ENCODE data around the gene TSPAN9.

Gene TSPAN9

DNA sequence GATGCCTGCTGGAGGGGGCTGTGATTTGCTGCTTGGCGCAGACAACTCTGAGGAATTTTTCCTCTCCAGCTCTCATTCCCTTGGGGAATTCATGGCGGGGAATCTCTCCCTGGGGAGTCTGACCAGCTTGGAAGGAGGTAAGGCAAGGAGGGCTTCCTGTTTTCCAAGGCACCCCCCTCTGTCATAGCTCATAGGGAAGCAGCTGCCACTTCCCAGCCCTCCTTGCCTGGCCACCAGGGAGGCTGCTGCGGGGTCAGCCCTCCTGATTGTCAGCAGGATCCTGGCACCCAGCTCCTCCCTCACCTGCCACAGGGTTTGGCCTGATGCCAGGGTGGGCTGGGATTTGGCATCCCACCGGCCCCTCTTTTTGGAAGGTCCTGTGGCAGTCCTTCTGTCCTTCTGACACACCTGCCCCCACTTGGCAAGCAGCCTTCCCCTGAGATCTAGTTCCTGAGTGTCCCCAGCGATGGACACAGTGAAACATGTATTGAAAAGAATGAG is 74.9 kb downstream of the TSPAN9 start:
- no peaks in the 10 kb centered on the region for H3K9me3 Mint-ChIP-seq
- H3K36me3 Mint-ChIP-seq (ENCODE audit: low read depth): no peaks in the 10 kb centered on the region
- H3K27me3 Mint-ChIP-seq: peaks cover 26% of the 10 kb centered on the region
- no peak for DNase-seq
- H3K4me1 Mint-ChIP-seq (ENCODE audit: low read depth): peaks cover 5% of the 10 kb centered on the region
- no peak overlapping the region for H3K4me3 Mint-ChIP-seq
- H3K27ac Mint-ChIP-seq: no peak overlapping the region

DNA sequence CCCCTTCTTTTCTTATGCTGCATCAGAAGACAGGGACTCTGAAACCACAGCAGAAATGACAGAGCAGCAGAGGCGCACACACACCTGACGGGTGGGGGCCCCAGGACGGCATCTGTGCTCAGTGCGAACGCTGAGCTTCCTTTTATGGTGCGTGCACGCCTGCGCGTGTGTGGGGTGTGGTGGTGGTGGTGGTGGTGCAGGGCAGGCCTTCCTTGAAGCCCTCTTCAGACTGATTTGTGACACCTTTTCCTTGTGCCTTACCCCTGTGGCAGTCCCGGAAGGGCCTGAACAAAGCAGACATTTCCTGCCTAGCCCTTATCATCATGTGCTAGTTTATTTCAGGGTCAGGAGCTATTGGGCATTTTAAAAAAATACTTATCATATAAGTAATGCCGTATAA is 75.7 kb downstream of the TSPAN9 start:
- Mint-ChIP-seq H3K4me3 (no peak overlapping the region), H3K27me3 (peaks cover 22% of the 10 kb centered on the region), H3K36me3 (ENCODE audit: low read depth) (no peaks in the 10 kb centered on the region), H3K9me3 (no peaks in the 10 kb centered on the region), H3K27ac (no peak overlapping the region), H3K4me1 (ENCODE audit: low read depth) (peaks cover 5% of the 10 kb centered on the region)
- DNase-seq: no peak

DNA sequence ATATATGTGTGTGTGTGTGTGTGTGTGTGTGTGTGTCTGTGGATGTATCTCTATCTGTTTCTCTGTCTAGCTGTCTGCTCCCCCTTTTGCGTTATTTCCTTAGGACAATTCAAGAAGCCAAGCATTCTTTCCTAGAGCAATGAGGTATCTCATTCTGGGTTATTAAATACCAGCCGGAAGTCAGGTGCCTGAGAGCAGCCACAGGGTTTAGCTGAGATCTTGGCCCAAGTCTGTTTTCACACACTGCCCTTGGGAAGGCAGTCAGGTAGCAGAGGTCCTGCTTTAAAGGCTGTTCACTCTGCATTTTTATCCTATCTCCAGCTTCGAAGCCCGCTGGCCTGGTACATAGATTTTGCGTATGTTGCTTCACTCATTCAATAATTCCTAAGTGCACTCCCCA is 76.8 kb downstream of the TSPAN9 start:
- no peaks in the 10 kb centered on the region for H3K9me3 Mint-ChIP-seq

DNA sequence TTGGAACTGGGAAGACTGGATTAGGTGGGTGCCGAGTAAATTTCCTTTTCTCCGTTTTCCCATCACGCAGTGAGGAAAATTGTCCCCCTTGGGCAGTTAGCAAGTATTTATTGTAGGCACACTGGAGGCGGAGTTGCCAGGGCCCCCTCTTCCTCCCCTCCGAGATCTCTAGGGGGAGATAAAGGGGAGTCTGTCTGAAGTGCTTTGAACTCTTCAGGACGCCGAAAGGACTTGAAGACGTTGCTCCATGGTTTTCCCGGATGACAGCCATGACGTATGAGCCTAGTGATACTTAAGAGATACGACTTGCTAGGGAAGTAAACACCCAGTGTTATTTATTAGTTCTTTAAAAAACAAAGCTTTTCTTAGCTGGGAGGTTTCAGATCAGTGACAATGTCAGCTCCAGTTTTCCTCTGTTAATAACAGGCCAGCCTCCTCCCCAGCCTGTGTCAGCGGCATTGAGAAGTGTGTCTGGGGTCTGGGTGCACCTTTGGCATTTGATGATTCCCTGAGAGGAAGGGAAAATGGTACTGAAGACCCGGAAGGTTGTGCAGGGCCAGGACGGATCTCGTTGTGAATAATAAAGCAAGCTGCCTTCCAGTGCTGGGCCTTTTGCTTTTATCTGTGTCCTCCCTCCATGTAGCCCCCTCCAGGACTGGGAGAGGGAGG is 78.7 kb downstream of the TSPAN9 start:
- Mint-ChIP-seq H3K4me3 (no peak overlapping the region), H3K36me3 (ENCODE audit: low read depth) (no peaks in the 10 kb centered on the region), H3K27ac (no peak overlapping the region), H3K4me1 (ENCODE audit: low read depth) (peaks cover 5% of the 10 kb centered on the region), H3K27me3 (peaks cover 13% of the 10 kb centered on the region), H3K9me3 (no peaks in the 10 kb centered on the region)
- DNase-seq: no peak

More for the DNA sequence above, 76.8 kb downstream of the TSPAN9 start:
- Mint-ChIP-seq H3K36me3 (ENCODE audit: low read depth) (no peaks in the 10 kb centered on the region), H3K27me3 (peaks cover 21% of the 10 kb centered on the region), H3K4me1 (ENCODE audit: low read depth) (peaks cover 5% of the 10 kb centered on the region), H3K27ac (no peak overlapping the region), H3K4me3 (no peak overlapping the region)
- no peak for DNase-seq

DNA sequence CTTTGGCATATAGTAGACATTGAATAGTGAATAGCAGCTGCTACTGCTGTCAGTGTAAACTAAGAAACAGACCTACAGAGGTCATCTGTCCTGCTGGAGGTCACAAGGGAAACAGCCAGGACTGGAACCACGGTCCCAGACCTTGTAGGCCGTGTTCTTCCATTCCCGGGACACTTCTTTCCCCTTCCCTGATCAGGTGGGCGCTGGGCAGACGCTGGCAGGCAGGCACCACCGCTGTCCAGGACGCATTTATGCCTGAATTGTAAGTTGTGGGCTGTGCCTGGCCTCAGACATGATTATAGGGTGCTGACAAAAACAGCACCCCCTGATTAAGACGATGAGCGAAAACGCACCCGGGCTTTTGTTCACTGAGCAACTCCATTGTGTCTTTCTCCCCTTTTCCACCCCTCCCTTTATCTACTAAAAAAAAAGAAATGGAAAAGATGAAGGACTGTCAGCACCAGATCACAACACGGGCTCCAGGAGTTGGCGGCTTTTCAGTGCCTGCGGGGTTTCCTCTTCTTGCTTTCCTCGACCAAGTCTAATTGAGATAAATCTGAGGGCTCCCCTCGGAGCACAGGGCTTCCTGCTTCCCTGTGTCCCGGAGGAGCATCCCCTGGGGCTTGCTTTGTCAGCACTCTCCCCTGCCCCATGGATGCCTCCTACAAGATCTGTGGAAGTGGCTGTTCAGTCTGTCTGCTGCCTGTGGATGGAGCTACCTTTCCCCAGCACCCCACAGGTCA is 80.6 kb downstream of the TSPAN9 start:
- Mint-ChIP-seq H3K4me3 (no peak overlapping the region), H3K36me3 (ENCODE audit: low read depth) (no peaks in the 10 kb centered on the region)
- DNase-seq: no peak

DNA sequence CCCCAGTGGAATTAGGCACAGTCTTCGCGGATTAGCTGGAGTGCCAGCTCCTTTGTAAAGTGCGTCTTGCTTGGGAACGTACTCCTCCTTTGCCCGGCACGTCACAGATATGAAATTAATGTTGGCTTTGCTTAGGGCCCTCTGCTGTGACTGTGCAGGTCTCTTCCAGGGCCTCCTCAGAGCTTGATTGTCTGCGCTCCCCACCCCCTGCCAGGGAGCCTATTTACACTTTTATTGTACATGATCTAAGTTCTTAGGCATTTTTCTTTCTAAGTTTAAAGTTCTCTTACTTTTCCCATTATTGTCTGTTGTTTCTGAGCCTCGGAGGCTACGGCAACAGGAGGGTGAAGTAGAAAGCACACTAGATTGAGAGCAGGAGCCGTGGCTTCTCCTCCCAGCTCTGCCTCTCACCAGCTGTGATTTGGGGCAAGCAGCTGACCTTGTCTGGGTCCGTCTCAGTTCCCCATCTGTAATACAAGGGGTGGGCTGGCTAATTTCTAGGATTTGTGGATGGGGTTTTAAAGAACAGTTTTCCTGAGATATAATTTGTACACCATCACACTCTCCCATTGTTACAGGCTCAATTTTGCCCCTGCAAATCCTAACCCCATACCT is 81.8 kb downstream of the TSPAN9 start:
- DNase-seq: no peak
- H3K4me3 Mint-ChIP-seq: no peak overlapping the region
- peaks cover 3% of the 10 kb centered on the region for H3K27me3 Mint-ChIP-seq
- no peaks in the 10 kb centered on the region for H3K9me3 Mint-ChIP-seq
- no peaks in the 10 kb centered on the region for H3K36me3 Mint-ChIP-seq (ENCODE audit: low read depth)
- H3K4me1 Mint-ChIP-seq (ENCODE audit: low read depth): no peaks in the 10 kb centered on the region
- no peak overlapping the region for H3K27ac Mint-ChIP-seq

More for the DNA sequence above, 80.6 kb downstream of the TSPAN9 start:
- no peak overlapping the region for H3K27ac Mint-ChIP-seq
- H3K4me1 Mint-ChIP-seq (ENCODE audit: low read depth): peaks cover 3% of the 10 kb centered on the region
- peaks cover 3% of the 10 kb centered on the region for H3K27me3 Mint-ChIP-seq
- H3K9me3 Mint-ChIP-seq: no peaks in the 10 kb centered on the region

DNA sequence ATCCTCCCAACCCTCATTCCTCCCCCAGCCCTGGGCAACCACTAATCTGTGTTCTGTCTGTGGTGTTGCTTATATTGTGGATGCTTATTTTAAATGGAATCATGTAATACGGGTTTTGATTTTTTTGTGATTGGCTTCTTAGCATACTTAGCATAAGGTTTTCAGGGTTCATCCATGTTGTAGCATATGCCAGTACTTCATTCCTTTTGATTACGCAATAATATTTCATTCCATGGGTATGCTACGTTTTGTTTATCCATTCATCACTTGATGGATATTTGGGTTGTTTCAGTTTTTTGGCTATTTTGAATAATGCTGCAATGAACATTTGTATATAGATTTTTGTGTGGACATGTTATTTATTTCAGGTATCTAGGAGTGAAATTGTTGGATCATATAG is 82.9 kb downstream of the TSPAN9 start:
- no peak overlapping the region for H3K27ac Mint-ChIP-seq
- H3K9me3 Mint-ChIP-seq: no peaks in the 10 kb centered on the region
- no peak for DNase-seq
- H3K4me3 Mint-ChIP-seq: no peak overlapping the region
- no peaks in the 10 kb centered on the region for H3K4me1 Mint-ChIP-seq (ENCODE audit: low read depth)
- peaks cover 3% of the 10 kb centered on the region for H3K27me3 Mint-ChIP-seq
- no peaks in the 10 kb centered on the region for H3K36me3 Mint-ChIP-seq (ENCODE audit: low read depth)

DNA sequence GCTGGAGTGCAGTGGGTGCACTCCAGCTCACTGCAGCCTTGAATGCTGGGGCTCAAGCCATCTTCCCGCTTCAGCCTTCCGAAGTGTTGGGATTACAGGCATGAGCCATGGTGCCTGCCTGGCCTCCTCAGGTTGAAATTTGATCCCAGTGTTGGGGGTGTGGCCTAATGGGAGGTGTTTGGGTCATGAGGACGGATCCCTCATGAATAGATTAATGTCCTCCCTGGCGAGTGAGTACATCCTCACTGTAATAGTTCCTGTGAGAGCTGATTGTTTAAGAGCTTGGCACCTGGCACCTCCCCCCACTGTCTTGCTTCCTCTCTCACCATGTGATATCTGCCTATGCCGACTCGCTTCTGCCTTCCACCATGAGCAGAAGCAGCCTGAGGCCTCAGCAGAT is 84.7 kb downstream of the TSPAN9 start:
- no peaks in the 10 kb centered on the region for H3K4me1 Mint-ChIP-seq (ENCODE audit: low read depth)
- no peaks in the 10 kb centered on the region for H3K36me3 Mint-ChIP-seq (ENCODE audit: low read depth)
- no peaks in the 10 kb centered on the region for H3K9me3 Mint-ChIP-seq
- H3K27me3 Mint-ChIP-seq: peaks cover 3% of the 10 kb centered on the region
- no peak for DNase-seq
- H3K27ac Mint-ChIP-seq: no peak overlapping the region
- no peak overlapping the region for H3K4me3 Mint-ChIP-seq

DNA sequence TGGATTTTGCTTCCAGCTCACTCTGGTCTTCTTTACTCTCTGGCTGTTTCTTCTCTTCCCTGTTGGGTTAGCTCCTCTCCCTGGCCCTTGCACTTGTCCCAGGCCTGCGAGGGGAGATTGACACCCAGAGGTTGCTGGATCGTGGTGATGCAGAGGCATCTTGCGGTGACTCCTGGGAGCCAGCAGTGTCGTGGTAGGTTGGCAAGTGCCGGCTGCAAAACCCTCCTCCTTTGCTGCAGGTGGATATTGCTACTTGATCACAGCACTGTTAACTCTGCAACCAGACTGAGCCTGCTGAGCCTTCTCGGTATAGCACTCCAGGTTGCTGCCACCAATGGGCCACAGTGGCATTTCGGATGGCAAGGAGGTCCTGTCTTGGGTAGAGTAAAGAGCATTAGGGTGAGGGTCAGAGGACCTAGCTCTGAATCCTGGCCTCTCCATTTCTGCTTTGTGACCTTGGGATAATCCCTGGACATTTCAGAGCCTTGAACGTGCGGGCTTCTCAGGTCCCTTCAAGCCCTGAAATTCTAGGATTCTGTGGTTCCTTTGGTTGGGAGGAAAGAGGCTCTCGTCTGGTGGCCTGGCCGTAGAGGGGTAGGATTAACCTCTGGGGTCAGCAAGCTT is 87.4 kb downstream of the TSPAN9 start:
- no peak for DNase-seq
- Mint-ChIP-seq H3K36me3 (ENCODE audit: low read depth) (no peaks in the 10 kb centered on the region), H3K9me3 (no peaks in the 10 kb centered on the region), H3K4me1 (ENCODE audit: low read depth) (peaks cover 5% of the 10 kb centered on the region), H3K27ac (no peak overlapping the region), H3K4me3 (no peak overlapping the region), H3K27me3 (peaks cover 3% of the 10 kb centered on the region)

DNA sequence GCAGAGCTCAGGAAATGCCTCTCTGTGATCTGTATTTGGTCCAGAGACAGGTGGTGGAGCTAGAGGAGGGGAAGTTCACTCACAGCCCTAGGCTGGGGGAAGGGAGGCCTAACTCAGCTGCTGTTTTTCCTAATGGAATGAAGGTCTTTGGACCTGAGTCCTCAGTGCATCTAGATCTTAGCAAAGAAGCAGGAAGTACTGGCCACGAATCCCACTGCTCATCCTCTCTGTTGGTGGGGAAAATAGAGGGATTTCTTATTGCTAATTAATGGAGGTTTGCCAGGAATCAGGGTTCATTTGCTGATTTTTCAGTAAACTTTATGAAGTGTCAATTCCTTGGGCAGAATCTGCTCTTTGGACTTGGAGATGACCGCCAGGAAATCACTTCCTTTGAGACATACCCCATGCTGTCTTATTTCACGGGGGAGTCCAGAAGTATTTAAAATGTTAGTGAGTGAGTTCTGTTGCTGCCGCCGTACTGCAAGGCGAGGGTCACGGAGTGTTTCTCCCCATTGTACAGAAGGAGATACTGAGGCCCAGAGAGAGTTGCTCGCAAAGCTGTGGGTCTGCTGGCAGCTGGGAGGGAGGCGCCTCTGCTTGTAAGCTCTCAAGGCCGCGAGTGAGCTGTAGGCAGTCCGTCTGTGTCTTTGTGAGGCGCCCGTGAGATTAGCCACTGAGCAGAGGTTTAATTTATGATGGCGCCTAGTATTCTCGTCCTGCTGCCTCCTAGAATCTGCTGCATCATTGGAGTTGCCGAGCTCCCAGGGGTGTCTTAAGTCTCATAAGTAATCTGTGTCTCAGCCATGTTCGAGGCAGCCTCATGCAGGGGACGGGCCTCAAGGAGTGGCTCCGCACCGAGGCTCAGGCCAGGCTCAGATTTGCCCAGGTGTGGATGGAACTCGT is 88.2 kb downstream of the TSPAN9 start:
- H3K27ac Mint-ChIP-seq: no peak overlapping the region
- no peaks in the 10 kb centered on the region for H3K36me3 Mint-ChIP-seq (ENCODE audit: low read depth)
- peaks cover 5% of the 10 kb centered on the region for H3K4me1 Mint-ChIP-seq (ENCODE audit: low read depth)
- H3K27me3 Mint-ChIP-seq: peaks cover 2% of the 10 kb centered on the region
- DNase-seq: no peak
- H3K9me3 Mint-ChIP-seq: no peaks in the 10 kb centered on the region
- no peak overlapping the region for H3K4me3 Mint-ChIP-seq

DNA sequence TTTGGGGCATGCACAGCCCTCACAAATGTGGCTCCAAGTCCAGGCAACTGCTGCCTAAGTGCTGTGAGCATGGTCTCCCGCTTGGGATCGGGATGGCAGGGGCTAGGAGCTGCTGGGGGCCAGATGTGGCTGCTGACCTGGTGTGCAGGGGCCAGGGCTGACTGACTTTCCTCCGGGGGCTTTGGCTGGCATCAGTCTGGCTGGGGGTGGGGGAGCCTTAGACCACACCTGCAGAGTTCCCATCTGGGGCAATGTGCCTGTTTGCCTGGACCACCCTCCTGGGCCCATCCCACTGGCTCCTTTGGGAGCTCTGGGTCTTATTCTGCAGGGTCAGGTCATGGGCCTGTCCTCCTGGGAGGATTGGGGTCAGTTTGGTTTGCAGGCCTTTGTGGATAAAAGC is 90.5 kb downstream of the TSPAN9 start:
- no peak for DNase-seq
- H3K4me3 Mint-ChIP-seq: no peak overlapping the region
- H3K4me1 Mint-ChIP-seq (ENCODE audit: low read depth): peaks cover 5% of the 10 kb centered on the region
- H3K9me3 Mint-ChIP-seq: no peaks in the 10 kb centered on the region
- no peak overlapping the region for H3K27ac Mint-ChIP-seq
- no peaks in the 10 kb centered on the region for H3K36me3 Mint-ChIP-seq (ENCODE audit: low read depth)
- H3K27me3 Mint-ChIP-seq: peaks cover 2% of the 10 kb centered on the region

DNA sequence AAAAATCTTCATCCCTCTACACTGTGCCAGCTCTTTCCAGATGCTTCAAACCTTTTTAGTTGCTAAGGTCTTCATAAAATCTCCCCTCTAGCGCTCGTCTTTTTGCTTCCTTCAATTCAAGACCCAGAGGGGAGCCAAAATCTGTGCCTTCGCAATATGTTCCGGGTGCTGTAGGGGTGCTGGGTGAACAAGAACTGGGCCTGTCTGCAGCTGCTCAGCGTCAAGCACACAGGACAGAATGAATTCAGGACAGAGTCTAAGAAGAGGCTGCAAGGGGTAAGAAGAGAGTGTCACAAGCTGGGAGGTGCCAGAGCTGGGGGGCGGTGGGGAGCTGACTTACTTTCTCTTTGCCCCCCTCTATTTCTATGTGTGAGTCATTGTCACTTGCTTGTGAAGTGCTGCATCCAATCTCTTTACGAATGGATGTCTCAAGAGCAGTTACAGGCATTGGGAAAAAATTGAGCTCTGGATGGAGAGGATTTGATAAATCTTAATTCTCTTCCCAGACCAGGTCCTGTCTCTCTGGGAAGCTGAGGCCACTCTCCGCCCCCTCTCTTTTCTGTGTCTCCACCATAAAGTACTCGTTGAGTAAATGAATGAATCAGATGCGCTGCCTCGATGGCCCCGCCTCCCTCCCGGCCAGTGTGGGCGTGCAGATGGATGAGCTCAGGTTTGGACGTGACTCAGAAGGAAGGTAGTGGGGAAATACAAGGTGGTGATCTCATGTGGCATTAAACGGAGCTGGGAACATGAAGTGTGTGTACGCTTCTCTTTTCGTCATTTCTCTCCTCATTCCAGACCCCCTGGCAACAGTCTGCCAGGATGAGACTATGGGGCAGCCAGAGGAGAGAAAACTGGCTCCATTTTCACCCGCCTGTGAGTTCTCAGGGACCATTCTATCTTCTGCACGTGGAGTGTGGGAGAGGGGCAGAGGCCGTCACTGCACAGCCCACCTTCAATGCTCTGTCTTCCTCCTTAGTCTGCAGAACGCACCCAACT is 91.3 kb downstream of the TSPAN9 start:
- Mint-ChIP-seq H3K27ac (no peak overlapping the region), H3K4me1 (ENCODE audit: low read depth) (peaks cover 5% of the 10 kb centered on the region), H3K27me3 (peaks cover 2% of the 10 kb centered on the region), H3K9me3 (no peaks in the 10 kb centered on the region), H3K4me3 (no peak overlapping the region), H3K36me3 (ENCODE audit: low read depth) (no peaks in the 10 kb centered on the region)
- DNase-seq: peak; percentile 35

Data from activated T-cell treated with anti-CD3 and anti-CD28 coated beads, Interleukin-2, amount 50 U/mL, for 24 hours (primary cell).